UCSD-AML1 (cell line): ENCODE data around the gene ITPR1.

ENCODE experiments used
- DNase-seq: peaks from one replicate; lab custom pipeline; 2025; ENCODE audit not compliant: unreplicated experiment; lab: John Stamatoyannopoulos, UW

ITPR1 gene

GRCh38 chr3:4711680-4711992 is 218.5 kb downstream of the ITPR1 start:
- no peak for DNase-seq

GRCh38 chr3:4712109-4712508 is 219.0 kb downstream of the ITPR1 start:
- DNase-seq = no peak

GRCh38 chr3:4714045-4714444 is 220.9 kb downstream of the ITPR1 start:
- no peak for DNase-seq

GRCh38 chr3:4716266-4716665 is 223.1 kb downstream of the ITPR1 start:
- DNase-seq = no peak

- DNase-seq = no peak
These were observed 223.7 kb downstream of the ITPR1 start for GRCh38 chr3:4716706-4717362.

- DNase-seq = no peak
These were observed 224.2 kb downstream of the ITPR1 start for GRCh38 chr3:4717363-4717740.

GRCh38 chr3:4718179-4718736 is 225.1 kb downstream of the ITPR1 start:
- no peak for DNase-seq

- no peak for DNase-seq
These were observed 225.9 kb downstream of the ITPR1 start for GRCh38 chr3:4719046-4719501.

- DNase-seq = no peak
These were observed 227.3 kb downstream of the ITPR1 start for GRCh38 chr3:4720316-4721075.

- DNase-seq = no peak
These were observed 228.4 kb downstream of the ITPR1 start for GRCh38 chr3:4721511-4721911.

GRCh38 chr3:4722103-4722502 is 229.0 kb downstream of the ITPR1 start:
- peak; percentile 32 for DNase-seq

- no peak for DNase-seq
These were observed 231.0 kb downstream of the ITPR1 start for GRCh38 chr3:4724051-4724629.

GRCh38 chr3:4726549-4726948 is 233.4 kb downstream of the ITPR1 start:
- no peak for DNase-seq

- DNase-seq = no peak
These were observed 236.2 kb downstream of the ITPR1 start for GRCh38 chr3:4729061-4729973.

GRCh38 chr3:4730719-4731118 is 237.6 kb downstream of the ITPR1 start:
- no peak for DNase-seq

- DNase-seq = peak; percentile 20
These were observed 238.5 kb downstream of the ITPR1 start for GRCh38 chr3:4731543-4732111.

GRCh38 chr3:4732925-4733324 is 239.8 kb downstream of the ITPR1 start:
- no peak for DNase-seq

GRCh38 chr3:4734454-4734853 is 241.3 kb downstream of the ITPR1 start:
- DNase-seq = no peak

GRCh38 chr3:4735243-4735642 is 242.1 kb downstream of the ITPR1 start:
- DNase-seq = no peak

- peak; percentile 59 for DNase-seq
These were observed 243.2 kb downstream of the ITPR1 start for GRCh38 chr3:4736284-4736861.
